ENCODE results near the gene GAB3.

GAB3 gene, protein sequence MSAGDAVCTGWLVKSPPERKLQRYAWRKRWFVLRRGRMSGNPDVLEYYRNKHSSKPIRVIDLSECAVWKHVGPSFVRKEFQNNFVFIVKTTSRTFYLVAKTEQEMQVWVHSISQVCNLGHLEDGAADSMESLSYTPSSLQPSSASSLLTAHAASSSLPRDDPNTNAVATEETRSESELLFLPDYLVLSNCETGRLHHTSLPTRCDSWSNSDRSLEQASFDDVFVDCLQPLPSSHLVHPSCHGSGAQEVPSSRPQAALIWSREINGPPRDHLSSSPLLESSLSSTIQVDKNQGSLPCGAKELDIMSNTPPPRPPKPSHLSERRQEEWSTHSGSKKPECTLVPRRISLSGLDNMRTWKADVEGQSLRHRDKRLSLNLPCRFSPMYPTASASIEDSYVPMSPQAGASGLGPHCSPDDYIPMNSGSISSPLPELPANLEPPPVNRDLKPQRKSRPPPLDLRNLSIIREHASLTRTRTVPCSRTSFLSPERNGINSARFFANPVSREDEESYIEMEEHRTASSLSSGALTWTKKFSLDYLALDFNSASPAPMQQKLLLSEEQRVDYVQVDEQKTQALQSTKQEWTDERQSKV

DNA sequence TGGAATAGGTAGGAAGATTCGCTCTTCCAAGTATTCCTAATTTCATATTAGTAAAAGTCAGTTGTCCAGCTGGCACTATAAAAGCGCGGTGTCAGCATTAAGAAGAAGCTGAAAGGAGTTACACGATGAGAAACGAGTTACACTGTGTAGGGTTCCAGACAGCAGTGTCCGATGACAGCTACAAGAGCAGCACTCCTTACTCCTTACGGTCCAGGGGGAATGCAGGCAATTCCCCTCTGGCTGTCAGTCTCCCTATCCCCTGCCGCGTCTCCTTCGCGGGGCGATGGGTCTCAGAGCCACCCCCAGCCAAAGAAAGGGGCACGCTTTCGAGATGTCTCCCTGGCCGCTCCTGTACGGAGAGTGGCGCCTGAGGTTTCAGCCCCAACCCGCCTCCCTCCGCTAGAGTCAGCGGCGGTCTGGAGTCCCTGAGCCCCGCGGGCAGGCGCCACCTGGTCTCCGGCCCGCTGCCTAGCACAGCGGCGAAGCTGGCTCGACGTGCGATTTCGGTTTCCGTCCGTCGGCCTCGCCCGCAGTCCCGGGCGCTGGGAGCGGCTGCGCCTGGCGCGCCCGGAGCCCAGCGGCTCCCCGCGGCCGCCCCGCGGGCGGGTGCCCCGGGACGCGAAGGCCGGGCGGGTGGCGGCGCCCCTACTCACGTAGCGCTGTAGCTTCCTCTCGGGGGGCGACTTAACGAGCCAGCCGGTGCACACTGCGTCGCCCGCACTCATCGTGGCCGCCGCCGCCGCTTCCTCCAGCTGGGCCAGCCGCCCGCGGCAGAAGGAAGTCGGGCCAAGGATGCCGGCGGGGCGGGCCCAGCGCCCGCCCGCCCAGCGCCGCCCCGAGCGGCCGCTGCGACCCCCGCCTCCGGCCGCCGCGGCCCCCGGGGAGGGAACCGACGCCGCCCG is at the start of gene GAB3:
TSS of gene GAB3 (minus strand) at position 777 of the 902 bp plus-strand sequence. CDS start at position 725, 52 bp downstream.
- no peak for DNase-seq (ENCODE audit: low read depth)
- TF ChIP-seq, protein P1, sequence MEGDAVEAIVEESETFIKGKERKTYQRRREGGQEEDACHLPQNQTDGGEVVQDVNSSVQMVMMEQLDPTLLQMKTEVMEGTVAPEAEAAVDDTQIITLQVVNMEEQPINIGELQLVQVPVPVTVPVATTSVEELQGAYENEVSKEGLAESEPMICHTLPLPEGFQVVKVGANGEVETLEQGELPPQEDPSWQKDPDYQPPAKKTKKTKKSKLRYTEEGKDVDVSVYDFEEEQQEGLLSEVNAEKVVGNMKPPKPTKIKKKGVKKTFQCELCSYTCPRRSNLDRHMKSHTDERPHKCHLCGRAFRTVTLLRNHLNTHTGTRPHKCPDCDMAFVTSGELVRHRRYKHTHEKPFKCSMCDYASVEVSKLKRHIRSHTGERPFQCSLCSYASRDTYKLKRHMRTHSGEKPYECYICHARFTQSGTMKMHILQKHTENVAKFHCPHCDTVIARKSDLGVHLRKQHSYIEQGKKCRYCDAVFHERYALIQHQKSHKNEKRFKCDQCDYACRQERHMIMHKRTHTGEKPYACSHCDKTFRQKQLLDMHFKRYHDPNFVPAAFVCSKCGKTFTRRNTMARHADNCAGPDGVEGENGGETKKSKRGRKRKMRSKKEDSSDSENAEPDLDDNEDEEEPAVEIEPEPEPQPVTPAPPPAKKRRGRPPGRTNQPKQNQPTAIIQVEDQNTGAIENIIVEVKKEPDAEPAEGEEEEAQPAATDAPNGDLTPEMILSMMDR (conservative IDR thresholded peaks at IDR 0.05; ENCODE audit: low read length), result no peak
- peak within 1 kb of the TSS; percentile 50 for H3K4me3 ChIP-seq (ENCODE audit: low read length)

DNA sequence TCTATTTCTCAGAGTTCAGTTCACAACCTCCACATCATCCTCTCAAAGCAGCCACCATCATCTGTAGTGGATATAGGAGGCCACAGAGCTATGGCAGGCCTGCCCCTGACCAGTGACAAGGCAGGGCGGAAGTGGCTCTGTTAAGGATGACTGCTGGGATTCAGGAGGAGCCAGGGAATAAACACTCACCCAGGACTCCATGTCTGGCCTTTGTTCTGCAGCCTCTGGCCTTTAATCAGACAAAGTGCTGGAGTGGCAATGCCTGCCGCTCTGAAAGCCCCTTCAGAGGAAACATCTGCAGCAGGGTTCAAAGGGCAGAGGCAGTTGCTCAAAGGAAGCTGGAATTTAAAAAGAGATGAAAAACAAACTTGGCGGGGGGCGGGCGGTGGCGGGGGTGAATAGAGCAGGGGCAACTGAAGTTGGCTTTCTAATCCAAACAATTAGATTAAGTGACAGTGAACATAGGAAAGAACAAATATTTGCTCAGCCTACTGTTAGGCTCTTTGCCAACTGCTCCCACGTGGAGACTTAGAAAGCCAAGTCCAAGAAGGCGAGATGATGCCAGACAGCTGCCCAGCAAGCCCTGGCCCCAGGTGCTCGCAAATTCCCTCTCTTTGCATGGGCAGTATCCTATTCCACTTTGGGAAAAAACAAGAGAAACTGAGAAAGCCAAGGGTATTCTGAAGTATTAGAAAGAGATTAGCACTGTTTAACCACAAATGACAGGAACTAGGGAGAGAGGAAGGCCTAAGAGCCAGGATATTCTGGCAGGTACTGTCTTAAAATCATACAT is 48.9 kb upstream of the GAB3 start:
- H3K4me3 ChIP-seq (ENCODE audit: low read length), result no peak overlapping the region
- TF ChIP-seq, protein P1 (conservative IDR thresholded peaks at IDR 0.05; ENCODE audit: low read length), result no peak
- no peak for DNase-seq (ENCODE audit: low read depth)

DNA sequence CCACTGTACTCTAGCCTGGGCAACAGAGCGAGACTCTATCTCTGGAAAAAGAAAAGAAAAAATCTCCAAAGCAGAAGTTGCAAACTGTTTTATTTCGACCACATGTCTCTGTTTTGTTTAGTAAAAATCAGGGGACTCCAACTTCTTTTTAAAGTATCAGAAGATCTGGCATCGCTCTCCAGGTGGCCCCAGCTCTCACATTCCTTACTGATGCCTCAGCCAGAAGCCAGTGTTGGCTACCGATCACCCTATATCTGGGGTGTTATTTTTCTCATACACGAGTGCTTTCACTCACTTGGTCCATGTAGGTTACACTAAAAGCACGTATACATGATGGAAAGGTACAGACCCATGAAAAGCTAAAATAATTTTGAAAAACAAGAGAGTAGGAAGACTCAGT is 46.1 kb upstream of the GAB3 start:
- H3K4me3 ChIP-seq (ENCODE audit: low read length), result no peak overlapping the region
- TF ChIP-seq, protein P1 (conservative IDR thresholded peaks at IDR 0.05; ENCODE audit: low read length), result no peak
- DNase-seq (ENCODE audit: low read depth), result no peak

DNA sequence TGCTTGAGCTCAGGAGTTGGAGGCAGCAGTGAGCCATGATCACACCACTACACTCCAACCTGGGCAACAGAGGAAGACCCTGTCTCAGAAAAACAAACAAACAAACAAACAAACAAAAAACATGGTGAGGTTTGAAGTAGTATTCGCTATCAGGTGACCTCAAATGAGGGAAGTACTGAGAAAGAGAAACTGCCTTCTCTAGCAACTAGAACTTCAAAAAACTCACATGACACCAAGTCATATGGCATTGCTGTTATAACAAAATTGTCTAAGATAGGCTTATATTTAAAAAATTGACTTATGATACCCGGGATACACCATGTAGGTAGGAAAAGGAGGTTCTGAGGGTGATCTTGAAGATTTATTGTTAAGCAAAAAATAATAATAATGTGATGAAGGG is 44.1 kb upstream of the GAB3 start:
- H3K4me3 ChIP-seq (ENCODE audit: low read length), result no peak overlapping the region
- DNase-seq (ENCODE audit: low read depth), result no peak
- TF ChIP-seq, protein P1 (conservative IDR thresholded peaks at IDR 0.05; ENCODE audit: low read length), result no peak

DNA sequence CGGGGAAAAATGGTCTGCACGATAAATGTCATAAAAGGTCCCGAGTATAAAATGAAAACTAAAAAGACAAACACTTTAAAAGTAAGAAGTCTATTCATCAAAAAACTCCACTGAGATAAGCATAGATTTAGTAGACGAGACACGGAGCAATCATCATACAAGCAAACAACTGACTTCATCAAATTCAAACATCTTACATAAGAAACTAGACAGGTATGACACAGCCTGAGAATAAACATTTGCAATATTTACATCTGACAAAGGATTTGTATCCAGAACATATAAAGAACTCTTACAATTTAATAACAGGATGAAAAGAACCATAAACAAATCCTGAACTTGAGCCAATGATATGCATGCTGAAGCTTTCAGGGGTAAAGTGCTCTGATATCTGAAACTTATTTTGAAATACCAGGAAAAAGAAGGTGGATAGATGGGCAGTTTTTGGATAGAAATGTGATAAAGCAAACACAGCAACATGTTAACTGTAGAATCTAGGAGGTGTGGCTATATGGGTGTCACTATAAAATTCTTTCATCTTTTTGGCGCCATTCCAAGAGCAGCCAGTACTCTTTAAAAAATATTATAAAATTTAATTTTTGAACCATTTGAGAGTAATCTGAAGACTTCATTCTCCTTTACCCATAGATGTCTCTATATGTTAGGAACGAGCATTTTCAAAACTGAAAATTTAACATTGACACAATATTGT is 42.4 kb upstream of the GAB3 start:
- TF ChIP-seq, protein P1 (conservative IDR thresholded peaks at IDR 0.05; ENCODE audit: low read length), result no peak

DNA sequence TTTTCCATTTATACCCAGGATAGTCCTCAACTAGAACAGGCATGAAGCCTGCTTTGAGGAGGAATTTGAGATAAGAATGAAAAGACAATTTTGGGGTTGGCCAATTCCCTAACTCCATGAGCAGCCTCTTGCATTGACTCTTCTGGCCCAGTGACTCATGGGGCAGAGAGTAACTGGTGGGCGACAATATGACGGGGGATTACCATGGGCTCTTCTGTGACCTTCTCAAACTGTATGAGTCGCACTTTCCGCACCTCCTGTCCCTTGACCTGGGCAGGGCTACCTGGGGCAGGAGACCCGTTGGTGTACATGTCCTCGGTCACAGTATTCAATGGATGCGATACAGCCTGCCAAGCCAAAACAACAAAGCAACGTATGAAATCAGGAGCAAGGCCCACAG is 41.1 kb upstream of the GAB3 start:
- TF ChIP-seq, protein P1 (conservative IDR thresholded peaks at IDR 0.05; ENCODE audit: low read length), result no peak
- H3K4me3 ChIP-seq (ENCODE audit: low read length), result no peak overlapping the region
- DNase-seq (ENCODE audit: low read depth), result no peak

More for the DNA sequence above, 42.4 kb upstream of the GAB3 start:
- no peak overlapping the region for H3K4me3 ChIP-seq (ENCODE audit: low read length)
- DNase-seq (ENCODE audit: low read depth), result no peak
